Peyer's patch (tissue), 4 donors: Measurements from ENCODE around the gene GPBP1.

Experiments used
- CTCF ChIP-seq, 6 experiments: fragments of 450-650 bp in 4 of 6; fragments of 200-600 bp in 2 of 6; sonication (generic) in 1 of 6; IDR thresholded peaks; one replicate each; pipeline ENCODE4 v1.5.1; 2017 to 2019; ENCODE audit warnings: antibody characterized with exemption in 6 of 6, mild to moderate bottlenecking in 3 of 6, moderate library complexity in 1 of 6
- POLR2A ChIP-seq, 2 donors: fragments of 450-650 bp; IDR thresholded peaks; one replicate each; pipeline ENCODE4 v1.5.1; 2017; ENCODE audit warnings: antibody characterized with exemption in 2 of 2, mild to moderate bottlenecking in 2 of 2, moderate library complexity in 2 of 2

GRCh38 chr5:57175551-57176309 lies 1.9 kb downstream of the GPBP1 start:
- TF ChIP-seq POLR2A (IDR thresholded peaks at IDR 0.05) (no peak), CTCF (IDR thresholded peaks at IDR 0.05) (no peak)
